ENCODE measurements around the gene COG4.
A peak's percentile ranks its signal among the peaks of the same experiment; 100 is the strongest.

DNA sequence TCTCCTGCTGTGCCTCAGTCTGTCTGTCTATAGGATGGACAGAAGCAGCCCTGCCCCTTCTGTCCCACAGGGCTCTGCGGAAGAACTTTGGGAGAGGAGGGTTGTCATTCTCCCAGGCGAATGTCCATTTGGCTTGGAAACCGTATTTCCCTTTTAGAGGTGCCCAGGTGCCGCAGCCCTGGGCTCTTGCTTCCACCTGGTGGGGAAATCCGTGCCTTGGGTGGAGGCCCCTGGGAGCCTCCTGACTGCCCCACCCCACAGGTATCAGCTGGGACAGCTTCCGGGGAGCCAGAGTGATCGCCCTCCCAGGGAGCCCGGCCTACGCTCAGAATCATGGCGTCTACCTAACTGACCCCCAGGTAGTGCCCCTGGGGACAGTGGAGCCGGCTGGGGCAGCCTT lies 56.2 kb downstream of the COG4 start:
- TF ChIP-seq, protein P1, sequence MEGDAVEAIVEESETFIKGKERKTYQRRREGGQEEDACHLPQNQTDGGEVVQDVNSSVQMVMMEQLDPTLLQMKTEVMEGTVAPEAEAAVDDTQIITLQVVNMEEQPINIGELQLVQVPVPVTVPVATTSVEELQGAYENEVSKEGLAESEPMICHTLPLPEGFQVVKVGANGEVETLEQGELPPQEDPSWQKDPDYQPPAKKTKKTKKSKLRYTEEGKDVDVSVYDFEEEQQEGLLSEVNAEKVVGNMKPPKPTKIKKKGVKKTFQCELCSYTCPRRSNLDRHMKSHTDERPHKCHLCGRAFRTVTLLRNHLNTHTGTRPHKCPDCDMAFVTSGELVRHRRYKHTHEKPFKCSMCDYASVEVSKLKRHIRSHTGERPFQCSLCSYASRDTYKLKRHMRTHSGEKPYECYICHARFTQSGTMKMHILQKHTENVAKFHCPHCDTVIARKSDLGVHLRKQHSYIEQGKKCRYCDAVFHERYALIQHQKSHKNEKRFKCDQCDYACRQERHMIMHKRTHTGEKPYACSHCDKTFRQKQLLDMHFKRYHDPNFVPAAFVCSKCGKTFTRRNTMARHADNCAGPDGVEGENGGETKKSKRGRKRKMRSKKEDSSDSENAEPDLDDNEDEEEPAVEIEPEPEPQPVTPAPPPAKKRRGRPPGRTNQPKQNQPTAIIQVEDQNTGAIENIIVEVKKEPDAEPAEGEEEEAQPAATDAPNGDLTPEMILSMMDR (IDR thresholded peaks at IDR 0.05) = peak in 2 of 4 donors; percentile 6 to 11
- TF ChIP-seq POLR2A (IDR thresholded peaks at IDR 0.05) = no peak
